GM12878 (cell line): ENCODE data around the gene TTLL13.

Source experiments
- BRCA1 ChIP-seq: IDR thresholded peaks from 2 replicates; pipeline ENCODE4 v1.6.1; 2011; ENCODE audit warnings: low read depth, low read length, improper control_type of control experiment
- FOXM1 ChIP-seq: IDR thresholded peaks from 2 replicates; pipeline ENCODE4 v1.6.1; 2012; ENCODE audit warnings: low read depth, mild to moderate bottlenecking, inconsistent platforms, low read length, moderate library complexity
- GABPA ChIP-seq: IDR thresholded peaks from 2 replicates; pipeline ENCODE4 v1.6.1; 2014; ENCODE audit warnings: antibody characterized with exemption, low read depth, mild to moderate bottlenecking, inconsistent platforms
- NR2F1 ChIP-seq: fragments of 450-650 bp; conservative IDR thresholded peaks from 2 replicates; pipeline ENCODE4 v1.6.1; 2017; ENCODE audit warnings: mild to moderate bottlenecking
- POLR2AphosphoS5 ChIP-seq: IDR thresholded peaks from 2 replicates; pipeline ENCODE4 v1.6.1; 2011; ENCODE audit warnings: mild to moderate bottlenecking, low read length, inconsistent platforms
- RCOR1 ChIP-seq: conservative IDR thresholded peaks from 2 replicates; pipeline ENCODE4 v1.6.1; 2012; ENCODE audit warnings: low read depth, low read length, improper control_type of control experiment

DNA sequence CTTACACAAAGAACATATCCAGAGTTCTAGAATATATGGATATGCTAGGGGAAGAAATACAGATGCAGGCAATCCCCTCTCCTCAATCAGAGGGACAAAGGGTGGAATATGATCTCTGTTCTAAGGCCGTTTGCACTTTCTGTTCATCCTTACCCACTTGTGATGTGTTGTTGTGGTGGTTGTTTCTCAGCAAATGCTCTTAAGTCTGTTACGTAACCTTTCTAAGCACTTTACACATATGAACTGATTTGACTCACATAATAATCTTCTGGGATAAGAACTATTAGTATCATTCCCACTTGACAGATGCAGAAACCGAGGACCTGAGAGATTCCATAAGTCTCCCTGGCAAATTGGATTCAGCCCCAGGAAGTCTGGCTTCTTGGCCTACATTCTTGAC is 56.6 kb downstream of the TTLL13 start:
- TF ChIP-seq GABPA (no peak), FOXM1 (no peak), BRCA1 (no peak), RCOR1 (no peak), POLR2AphosphoS5 (no peak), NR2F1 (no peak)
